IPS DF 6.9 (cell line): Measurements from ENCODE around the gene GLUL.

Experiments used
- DNase-seq: peaks from one replicate; pipeline ENCODE4 v3.0.0-alpha.2; 2013; ENCODE audit warnings: low read depth, low spot score
- H3K27ac ChIP-seq: one replicate; pipeline ENCODE4 v1.5.1; 2013; ENCODE audit warnings: low read length, control low read depth
- H3K27me3 ChIP-seq: 2 replicates; pipeline ENCODE4 v1.6.1; 2013; ENCODE audit warnings: mild to moderate bottlenecking, low read length; ENCODE audit not compliant: control insufficient read depth, insufficient read depth
- H3K36me3 ChIP-seq: 2 replicates; pipeline ENCODE4 v1.6.1; 2013; ENCODE audit warnings: low read length; ENCODE audit not compliant: control insufficient read depth, insufficient read depth
- H3K4me1 ChIP-seq: 2 replicates; pipeline ENCODE4 v1.6.1; 2013; ENCODE audit warnings: low read length; ENCODE audit not compliant: control insufficient read depth, insufficient read depth
- H3K4me3 ChIP-seq: 2 replicates; pipeline ENCODE4 v1.5.1; 2013; ENCODE audit warnings: mild to moderate bottlenecking, low read length
- H3K9me3 ChIP-seq: 2 replicates; pipeline ENCODE4 v1.6.1; 2013; ENCODE audit warnings: low read length, inconsistent platforms; ENCODE audit not compliant: control insufficient read depth, insufficient read depth
- WGBS: extraction: QIAGEN DNeasy Blood & Tissue Kit; methylation state at CpG from one replicate; pipeline ENCODE4 v1.1.7; 2013; ENCODE audit warnings: mixed read lengths, missing lambda C conversion rate; ENCODE audit not compliant: insufficient read length, insufficient coverage; 5-methylcytosine and 5-hydroxymethylcytosine counted together

Gene GLUL

GRCh38 chr1:182367926-182368325, 23.7 kb downstream of the GLUL start:
- Histone ChIP-seq H3K4me3 (no peak overlapping the region), H3K9me3 (no peaks in the 10 kb centered on the region), H3K4me1 (0 out of 2 replicates have a peak, but pooled peaks cover 2% of the 10 kb centered on the region), H3K27ac (no peak overlapping the region), H3K27me3 (no peaks in the 10 kb centered on the region), H3K36me3 (no peaks in the 10 kb centered on the region)
- no CpG with 5 or more reads among the region's 2 CpGs for WGBS
- no peak for DNase-seq

DNA sequence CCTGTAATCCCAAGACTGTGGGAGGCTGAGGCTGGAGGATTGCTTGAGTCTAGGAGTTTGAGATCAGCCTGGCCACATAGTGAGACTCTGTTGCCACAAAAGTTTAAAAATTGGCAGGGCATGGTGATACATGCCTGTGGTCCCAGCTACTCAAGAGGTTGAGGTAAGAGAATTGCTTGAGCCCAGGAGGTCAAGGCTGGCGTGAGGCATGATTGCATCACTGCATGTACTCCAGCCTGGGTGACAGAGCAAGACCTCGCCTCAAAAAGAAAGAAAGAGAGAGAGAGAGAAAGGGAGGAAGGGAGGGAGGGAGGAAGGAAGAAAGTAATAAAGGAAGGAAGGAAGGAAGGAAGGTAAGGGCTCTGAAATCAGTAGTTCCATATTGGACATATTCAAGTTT, 25.0 kb downstream of the GLUL start:
- H3K9me3 ChIP-seq: no peaks in the 10 kb centered on the region
- H3K4me1 ChIP-seq: 0 out of 2 replicates have a peak, but pooled peaks cover 3% of the 10 kb centered on the region
- H3K36me3 ChIP-seq: no peaks in the 10 kb centered on the region
- whole genome bisulfite sequencing: no CpG with 5 or more reads among the region's 2 CpGs
- no peaks in the 10 kb centered on the region for H3K27me3 ChIP-seq
- no peak for DNase-seq
- no peak overlapping the region for H3K4me3 ChIP-seq
- no peak overlapping the region for H3K27ac ChIP-seq

DNA sequence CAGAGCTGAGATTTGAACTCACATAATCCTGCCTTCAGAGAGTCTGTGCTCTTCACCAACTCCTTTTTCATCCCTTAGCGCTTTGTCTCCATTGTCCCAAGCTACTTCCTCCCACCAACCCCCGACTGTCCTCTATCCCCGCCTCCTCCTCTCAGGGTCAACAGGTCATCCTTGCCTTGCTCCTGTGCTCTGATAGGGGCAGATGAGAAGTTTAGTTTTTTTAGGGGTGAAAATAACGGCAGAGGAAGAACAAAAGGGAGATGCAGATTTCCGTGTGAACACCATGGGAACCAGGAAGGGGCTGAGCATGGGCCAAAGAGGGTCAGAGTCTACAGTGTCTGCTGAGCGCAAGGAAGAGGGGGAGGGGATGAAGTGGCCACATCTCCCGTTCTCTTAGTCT, 31.9 kb downstream of the GLUL start:
- peaks cover 6% of the 10 kb centered on the region; the same call in 1 of the 2 replicates for H3K4me1 ChIP-seq
- no peaks in the 10 kb centered on the region for H3K36me3 ChIP-seq
- no CpG with 5 or more reads among the region's 7 CpGs for WGBS
- no peaks in the 10 kb centered on the region for H3K9me3 ChIP-seq
- no peaks in the 10 kb centered on the region for H3K27me3 ChIP-seq
- no peak for DNase-seq
- H3K4me3 ChIP-seq: no peak overlapping the region
- H3K27ac ChIP-seq: no peak overlapping the region

GRCh38 chr1:182357913-182358312, 33.7 kb downstream of the GLUL start:
- Histone ChIP-seq H3K27me3 (no peaks in the 10 kb centered on the region), H3K36me3 (no peaks in the 10 kb centered on the region), H3K4me3 (no peak overlapping the region), H3K27ac (no peak overlapping the region), H3K4me1 (peaks cover 4% of the 10 kb centered on the region; the same call in 1 of the 2 replicates), H3K9me3 (no peaks in the 10 kb centered on the region)
- no CpG with 5 or more reads among the region's 4 CpGs for WGBS
- DNase-seq: no peak

- no peak overlapping the region for H3K4me3 ChIP-seq
- no peak overlapping the region for H3K27ac ChIP-seq
- no peaks in the 10 kb centered on the region for H3K36me3 ChIP-seq
- no peak for DNase-seq
- H3K9me3 ChIP-seq: no peaks in the 10 kb centered on the region
- no peaks in the 10 kb centered on the region for H3K27me3 ChIP-seq
- peaks cover 3% of the 10 kb centered on the region; the same call in 1 of the 2 replicates for H3K4me1 ChIP-seq
- WGBS: no CpG with 5 or more reads among the region's 2 CpGs
These were observed 34.4 kb downstream of the GLUL start for GRCh38 chr1:182357171-182357570.

- Histone ChIP-seq H3K27ac (no peak overlapping the region), H3K4me3 (no peak overlapping the region), H3K4me1 (peaks cover 3% of the 10 kb centered on the region; the same call in 1 of the 2 replicates), H3K9me3 (no peaks in the 10 kb centered on the region), H3K36me3 (no peaks in the 10 kb centered on the region), H3K27me3 (no peaks in the 10 kb centered on the region)
- WGBS: no CpG with 5 or more reads among the region's 2 CpGs
- DNase-seq: no peak
These were observed 35.9 kb downstream of the GLUL start for GRCh38 chr1:182355723-182356098.

DNA sequence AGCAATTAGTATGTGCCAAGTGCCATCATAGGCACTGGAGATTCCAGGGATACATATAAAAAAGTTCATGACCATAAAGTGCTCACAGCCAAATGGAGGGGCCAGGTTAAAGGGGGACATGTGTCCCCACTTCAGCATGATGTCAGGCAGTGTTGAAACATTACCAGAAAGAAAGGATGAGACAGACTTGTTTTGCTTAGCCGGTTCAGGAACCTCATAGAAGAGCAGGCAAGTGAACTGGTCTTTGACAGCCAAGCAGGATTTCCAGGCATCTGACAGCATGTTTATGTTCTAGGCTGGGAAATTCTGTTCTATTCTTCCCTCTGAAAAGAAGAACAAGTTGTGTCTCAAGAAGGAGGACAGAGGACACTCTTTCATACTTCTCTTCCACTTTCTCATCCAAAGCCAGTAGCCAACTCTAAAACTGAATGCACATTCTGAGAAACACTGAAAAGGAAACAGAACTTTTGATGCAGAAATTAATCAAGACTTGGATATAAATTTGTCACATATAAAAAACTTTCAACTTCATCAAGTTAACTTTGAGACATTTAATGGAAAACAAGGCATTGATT, 39.7 kb downstream of the GLUL start:
- DNase-seq: no peak
- Histone ChIP-seq H3K36me3 (no peaks in the 10 kb centered on the region), H3K9me3 (no peaks in the 10 kb centered on the region), H3K27me3 (no peaks in the 10 kb centered on the region), H3K27ac (no peak overlapping the region), H3K4me1 (no peaks in the 10 kb centered on the region), H3K4me3 (no peak overlapping the region)
- WGBS: no CpG with 5 or more reads among the region's 1 CpG

GRCh38 chr1:182350839-182351238, 40.8 kb downstream of the GLUL start:
- no CpG with 5 or more reads among the region's 2 CpGs for WGBS
- Histone ChIP-seq H3K27ac (no peak overlapping the region), H3K9me3 (no peaks in the 10 kb centered on the region), H3K36me3 (no peaks in the 10 kb centered on the region), H3K4me1 (no peaks in the 10 kb centered on the region), H3K27me3 (no peaks in the 10 kb centered on the region), H3K4me3 (no peak overlapping the region)
- no peak for DNase-seq

- WGBS: no CpG with 5 or more reads among the region's 6 CpGs
- Histone ChIP-seq H3K27ac (no peak overlapping the region), H3K4me3 (no peak overlapping the region), H3K36me3 (no peaks in the 10 kb centered on the region), H3K27me3 (no peaks in the 10 kb centered on the region), H3K4me1 (no peaks in the 10 kb centered on the region), H3K9me3 (no peaks in the 10 kb centered on the region)
- DNase-seq: no peak
These were observed 42.4 kb downstream of the GLUL start for GRCh38 chr1:182348961-182349747.

DNA sequence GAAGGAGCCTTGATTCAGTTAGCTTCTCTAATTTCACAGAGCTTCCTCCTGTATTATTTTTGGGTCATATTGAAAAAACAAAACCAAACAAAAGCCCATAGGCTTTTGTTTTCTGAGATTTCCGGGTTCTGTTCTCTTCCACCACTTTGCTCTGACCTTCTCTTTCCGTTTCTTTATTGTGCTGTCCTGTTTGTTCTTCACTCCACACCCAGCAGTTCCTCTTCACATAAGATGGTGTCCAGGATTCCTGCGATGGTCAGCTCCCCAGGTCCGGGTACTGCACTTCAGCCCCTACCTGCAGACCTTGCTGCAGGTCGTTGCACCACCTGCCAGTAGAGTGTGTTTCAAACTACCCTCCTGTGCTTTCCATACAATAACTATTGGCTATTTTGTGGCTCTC, 44.6 kb downstream of the GLUL start:
- Histone ChIP-seq H3K9me3 (no peaks in the 10 kb centered on the region), H3K27ac (no peak overlapping the region), H3K4me3 (no peak overlapping the region), H3K4me1 (no peaks in the 10 kb centered on the region), H3K36me3 (no peaks in the 10 kb centered on the region), H3K27me3 (no peaks in the 10 kb centered on the region)
- no peak for DNase-seq
- WGBS: no CpG with 5 or more reads among the region's 5 CpGs
